Measurements from ENCODE around the gene NDUFB10.
A peak's percentile ranks its signal among the peaks of the same experiment; 100 is the strongest.

Gene NDUFB10
- long read RNA-seq, transcript NDUFB10-201 (4 exons, 705 nt) = major isoform, 23 of 26 reads
- long read RNA-seq, partial matches to known transcripts = 0 of 26 reads
- long read RNA-seq, other reads (novel, unspliced or antisense) = 0 of 26 reads

GRCh38 chr16:1959269-1960039 lies at the start of gene NDUFB10:
TSS of gene NDUFB10 (plus strand) at chr16:1959538. CDS start at chr16:1959625, 87 bp downstream.
- H3K27ac ChIP-seq (replicated peaks) = peak within 1 kb of the TSS; percentile 87
- TF ChIP-seq REST (IDR thresholded peaks at IDR 0.05; ENCODE audit: insufficient replicate concordance, low read depth) (peak; percentile 5), GABPA (IDR thresholded peaks at IDR 0.05; ENCODE audit: low read depth) (no peak), POLR2AphosphoS5 (IDR thresholded peaks at IDR 0.05; ENCODE audit: low read depth) (peak; percentile 86; the same call in 1 of the 2 replicates), CTCF (IDR thresholded peaks at IDR 0.05; ENCODE audit: insufficient read depth, low read length) (peak; percentile 56)
- peak; percentile 91 to 93 for DNase-seq (ENCODE audit: low read depth in 1 of 2, low spot score in 1 of 2)
- peak within 1 kb of the TSS; percentile 91 for H3K4me3 ChIP-seq (replicated peaks; ENCODE audit: insufficient read depth, low read length)
- no peaks in the 10 kb centered on the region for H3K27me3 ChIP-seq (ENCODE audit: insufficient read depth, poor library complexity, severe bottlenecking)

- Histone ChIP-seq H3K27ac (replicated peaks) (no peak overlapping the region), H3K4me3 (replicated peaks; ENCODE audit: insufficient read depth, low read length) (no peak overlapping the region), H3K27me3 (ENCODE audit: insufficient read depth, poor library complexity, severe bottlenecking) (peaks cover 39% of the 10 kb centered on the region)
- no peak for DNase-seq (ENCODE audit: low read depth in 1 of 2, low spot score in 1 of 2)
- TF ChIP-seq CTCF (IDR thresholded peaks at IDR 0.05; ENCODE audit: insufficient read depth, low read length) (no peak), POLR2AphosphoS5 (IDR thresholded peaks at IDR 0.05; ENCODE audit: low read depth) (no peak), SPI1 (IDR thresholded peaks at IDR 0.05; ENCODE audit: borderline replicate concordance, low read depth) (no peak), REST (IDR thresholded peaks at IDR 0.05; ENCODE audit: insufficient replicate concordance, low read depth) (no peak), GABPA (IDR thresholded peaks at IDR 0.05; ENCODE audit: low read depth) (no peak)
These were observed 49.6 kb upstream of the NDUFB10 start for GRCh38 chr16:1909561-1910231.

GRCh38 chr16:1911467-1912214 lies 47.7 kb upstream of the NDUFB10 start:
- TF ChIP-seq POLR2AphosphoS5 (IDR thresholded peaks at IDR 0.05; ENCODE audit: low read depth) = no peak
- no peak for TF ChIP-seq CTCF (IDR thresholded peaks at IDR 0.05; ENCODE audit: insufficient read depth, low read length)
- no peak for TF ChIP-seq REST (IDR thresholded peaks at IDR 0.05; ENCODE audit: insufficient replicate concordance, low read depth)
- TF ChIP-seq SPI1 (IDR thresholded peaks at IDR 0.05; ENCODE audit: borderline replicate concordance, low read depth) = no peak
- TF ChIP-seq GABPA (IDR thresholded peaks at IDR 0.05; ENCODE audit: low read depth) = no peak
- H3K27me3 ChIP-seq (ENCODE audit: insufficient read depth, poor library complexity, severe bottlenecking) = peaks cover 42% of the 10 kb centered on the region
- no peak overlapping the region for H3K4me3 ChIP-seq (replicated peaks; ENCODE audit: insufficient read depth, low read length)
- no peak overlapping the region for H3K27ac ChIP-seq (replicated peaks)
- DNase-seq (ENCODE audit: low read depth in 1 of 2, low spot score in 1 of 2) = no peak
